Activated CD4-positive, alpha-beta T cell treated with anti-CD3 and anti-CD28 coated beads, Interleukin-10, Interleukin-2, amounts not matched to agents 100 ng/mL and 50 ng/mL, durations not matched to agents 16 hours and 8 hours (primary cell): Measurements from ENCODE around the gene GRM1.
A peak's percentile ranks its signal among the peaks of the same experiment; 100 is the strongest.

ENCODE experiments used
- DNase-seq: peaks from one replicate; pipeline ENCODE4 v3.0.0-alpha.2; 2020

GRM1 gene

GRCh38 chr6:146028851-146029572 is at the start of gene GRM1:
Gene GRM1, plus strand, starts transcription at chr6:146029062. Its CDS starts 456 bp downstream, at chr6:146029518.
- no peak for DNase-seq

- no peak for DNase-seq
Observed at GRCh38 chr6:146009338-146009737, 19.5 kb upstream of the GRM1 start.

- DNase-seq, result no peak
Observed at GRCh38 chr6:146014233-146014632, 14.6 kb upstream of the GRM1 start.

GRCh38 chr6:146017672-146018071 is 11.2 kb upstream of the GRM1 start:
- no peak for DNase-seq

GRCh38 chr6:146026873-146027272 is 2.0 kb upstream of the GRM1 start:
- no peak for DNase-seq

GRCh38 chr6:146027586-146028251 is 1.1 kb upstream of the GRM1 start:
- no peak for DNase-seq

GRCh38 chr6:146028252-146028795 is 538 bp upstream of the GRM1 start:
- DNase-seq, result peak; percentile 28

GRCh38 chr6:146029573-146030184 is 817 bp downstream of the GRM1 start:
- no peak for DNase-seq

- DNase-seq, result no peak
Observed at GRCh38 chr6:146032387-146032786, 3.5 kb downstream of the GRM1 start.

- DNase-seq, result no peak
Observed at GRCh38 chr6:146040360-146040759, 11.5 kb downstream of the GRM1 start.

- peak; percentile 2 for DNase-seq
Observed at GRCh38 chr6:146041282-146041681, 12.4 kb downstream of the GRM1 start.

- DNase-seq, result no peak
Observed at GRCh38 chr6:146047371-146047770, 18.5 kb downstream of the GRM1 start.

- no peak for DNase-seq
Observed at GRCh38 chr6:146050168-146050567, 21.3 kb downstream of the GRM1 start.

- no peak for DNase-seq
Observed at GRCh38 chr6:146056506-146056905, 27.6 kb downstream of the GRM1 start.

- DNase-seq, result no peak
Observed at GRCh38 chr6:146065690-146066089, 36.8 kb downstream of the GRM1 start.

- DNase-seq, result no peak
Observed at GRCh38 chr6:146066506-146066905, 37.6 kb downstream of the GRM1 start.

- DNase-seq, result no peak
Observed at GRCh38 chr6:146071781-146072180, 42.9 kb downstream of the GRM1 start.

GRCh38 chr6:146077992-146078391 is 49.1 kb downstream of the GRM1 start:
- DNase-seq, result no peak

GRCh38 chr6:146087386-146087785 is 58.5 kb downstream of the GRM1 start:
- DNase-seq, result no peak

GRCh38 chr6:146090474-146090873 is 61.6 kb downstream of the GRM1 start:
- DNase-seq, result no peak

- no peak for DNase-seq
Observed at GRCh38 chr6:146092961-146093686, 64.3 kb downstream of the GRM1 start.

GRCh38 chr6:146095481-146095880 is 66.6 kb downstream of the GRM1 start:
- no peak for DNase-seq

- no peak for DNase-seq
Observed at GRCh38 chr6:146097586-146097985, 68.7 kb downstream of the GRM1 start.
